ENCODE measurements around the gene COL15A1. TPM values are rescaled to one million over a fixed set of nuclear protein-coding genes. Genes with fewer than 3 reads are reported as not detected.

The COL15A1 gene
- total RNA-seq, 1 experiment from 2014 or later: 0.04 TPM

- Histone ChIP-seq H3K27ac (ENCODE audit: low read depth, low read length, poor library complexity, severe bottlenecking) (no peak overlapping the region), H3K4me1 (ENCODE audit: insufficient read depth, low read length, poor library complexity, severe bottlenecking) (no peaks in the 10 kb centered on the region), H3K27me3 (replicated peaks; ENCODE audit: insufficient read depth, low read depth, low read length, poor library complexity) (peaks cover 10% of the 10 kb centered on the region), H3K9me3 (ENCODE audit: low read depth, low read length, poor library complexity, severe bottlenecking) (no peaks in the 10 kb centered on the region), H3K36me3 (ENCODE audit: insufficient read depth, low read length, poor library complexity, severe bottlenecking) (no peaks in the 10 kb centered on the region), H3K4me3 (ENCODE audit: low read depth, low read length, poor library complexity, severe bottlenecking) (no peak overlapping the region)
- POLR2A ChIA-PET (ENCODE audit: low non-redundant PET): no interaction called here
- CTCF ChIA-PET: no interaction called here
- intact Hi-C loops (cut with micrococcal nuclease; ENCODE audit: unreplicated experiment): no loop called here
- no TSS peak for BruUV-seq (replicated peaks)
- peak; percentile 8 for DNase-seq (ENCODE audit: low spot score)
- no peak for TF ChIP-seq CTCF (conservative IDR thresholded peaks at IDR 0.05; ENCODE audit: low read depth, low read length)
- no peak for TF ChIP-seq EZH2 (IDR thresholded peaks at IDR 0.05; ENCODE audit: borderline replicate concordance, low read depth, low read length, poor library complexity, severe bottlenecking)
These were observed 114.2 kb downstream of the COL15A1 start for GRCh38 chr9:99057665-99058625.

GRCh38 chr9:99058964-99059921, 115.5 kb downstream of the COL15A1 start:
- H3K36me3 ChIP-seq (ENCODE audit: insufficient read depth, low read length, poor library complexity, severe bottlenecking): no peaks in the 10 kb centered on the region
- no peak overlapping the region for H3K27ac ChIP-seq (ENCODE audit: low read depth, low read length, poor library complexity, severe bottlenecking)
- ChIA-PET CTCF (no interaction called here), POLR2A (ENCODE audit: low non-redundant PET) (no interaction called here)
- DNase-seq (ENCODE audit: low spot score): no peak
- intact Hi-C loops (cut with micrococcal nuclease; ENCODE audit: unreplicated experiment): no loop called here
- H3K27me3 ChIP-seq (replicated peaks; ENCODE audit: insufficient read depth, low read depth, low read length, poor library complexity): peaks cover 16% of the 10 kb centered on the region
- no peaks in the 10 kb centered on the region for H3K9me3 ChIP-seq (ENCODE audit: low read depth, low read length, poor library complexity, severe bottlenecking)
- H3K4me3 ChIP-seq (ENCODE audit: low read depth, low read length, poor library complexity, severe bottlenecking): no peak overlapping the region
- BruUV-seq (replicated peaks): no TSS peak
- no peaks in the 10 kb centered on the region for H3K4me1 ChIP-seq (ENCODE audit: insufficient read depth, low read length, poor library complexity, severe bottlenecking)
- TF ChIP-seq EZH2 (IDR thresholded peaks at IDR 0.05; ENCODE audit: borderline replicate concordance, low read depth, low read length, poor library complexity, severe bottlenecking): no peak
- TF ChIP-seq CTCF (conservative IDR thresholded peaks at IDR 0.05; ENCODE audit: low read depth, low read length): no peak

- no peak overlapping the region for H3K27ac ChIP-seq (ENCODE audit: low read depth, low read length, poor library complexity, severe bottlenecking)
- H3K4me1 ChIP-seq (ENCODE audit: insufficient read depth, low read length, poor library complexity, severe bottlenecking): no peaks in the 10 kb centered on the region
- POLR2A ChIA-PET (ENCODE audit: low non-redundant PET): no interaction called here
- no peak overlapping the region for H3K4me3 ChIP-seq (ENCODE audit: low read depth, low read length, poor library complexity, severe bottlenecking)
- no peak for DNase-seq (ENCODE audit: low spot score)
- no TSS peak for BruUV-seq (replicated peaks)
- TF ChIP-seq CTCF (conservative IDR thresholded peaks at IDR 0.05; ENCODE audit: low read depth, low read length) (no peak), EZH2 (IDR thresholded peaks at IDR 0.05; ENCODE audit: borderline replicate concordance, low read depth, low read length, poor library complexity, severe bottlenecking) (no peak)
- no peaks in the 10 kb centered on the region for H3K36me3 ChIP-seq (ENCODE audit: insufficient read depth, low read length, poor library complexity, severe bottlenecking)
- H3K27me3 ChIP-seq (replicated peaks; ENCODE audit: insufficient read depth, low read depth, low read length, poor library complexity): peaks cover 16% of the 10 kb centered on the region
- intact Hi-C loops (cut with micrococcal nuclease; ENCODE audit: unreplicated experiment): no loop called here
- no peaks in the 10 kb centered on the region for H3K9me3 ChIP-seq (ENCODE audit: low read depth, low read length, poor library complexity, severe bottlenecking)
- CTCF ChIA-PET: no interaction called here
These were observed 116.9 kb downstream of the COL15A1 start for GRCh38 chr9:99060621-99061020.

Measured in A673 (cell line).